Right atrium auricular region (tissue), 2 donors: ENCODE results near the gene MAN1A2. TPM values are rescaled to one million over a fixed set of nuclear protein-coding genes. Genes with fewer than 3 reads are reported as not detected.
"Not testable (repeated sequence)": the region's sequence is repeated elsewhere in the genome, so short reads cannot be mapped to it uniquely, and the experiment has no call there.

Experiments used
- DNase-seq: peaks from one replicate; pipeline ENCODE4 v3.0.0-alpha.2; 2019; ENCODE audit warnings: low spot score
- H3K27ac ChIP-seq, 2 donors: fragments of 200-600 bp; sonication (generic); 1 replicate in 1 of 2; 2 replicates in 1 of 2; pipeline ENCODE4 v1.5.1; 2016 to 2019
- H3K27me3 ChIP-seq, 2 donors: fragments of 200-600 bp; sonication (generic); one replicate each; pipeline versions ENCODE4 v1.5.1 to v1.6.0; 2017 to 2019
- H3K36me3 ChIP-seq: fragments of 200-600 bp; sonication (generic); one replicate; pipeline ENCODE4 v1.5.1; 2016
- H3K4me1 ChIP-seq, 2 donors: fragments of 200-600 bp; sonication (generic); one replicate each; pipeline versions ENCODE4 v1.5.1 to v1.6.0; 2017 to 2019
- H3K4me3 ChIP-seq, 2 donors: fragments of 200-600 bp; sonication (generic); 1 replicate in 1 of 2; 2 replicates in 1 of 2; pipeline ENCODE4 v1.5.1; 2017 to 2019; ENCODE audit warnings: mild to moderate bottlenecking in 1 of 2, moderate library complexity in 1 of 2
- H3K9me3 ChIP-seq, 2 donors: fragments of 200-600 bp; sonication (generic); one replicate each; pipeline ENCODE4 v1.5.1; 2019
- CTCF ChIP-seq, 2 donors: fragments of 200-600 bp; sonication (generic); IDR thresholded peaks; one replicate each; pipeline ENCODE4 v1.5.1; 2019; ENCODE audit warnings: antibody characterized with exemption in 2 of 2
- total RNA-seq, 2 donors: library from RNA; depleted of rRNA; stranded (reverse); fragments of >200 nt; gene quantifications; one replicate each; pipeline ENCODE4 v1.1.0, GENCODE V29; 2016

MAN1A2 gene
- total RNA-seq, 2 donors from 2014 or later = 26.7 to 52.7 TPM

GRCh38 chr1:117436513-117436912 lies 69.3 kb downstream of the MAN1A2 start:
- no peak for TF ChIP-seq CTCF (IDR thresholded peaks at IDR 0.05)
- no peaks in the 10 kb centered on the region for H3K27me3 ChIP-seq
- H3K9me3 ChIP-seq = no peaks in the 10 kb centered on the region
- no peaks in the 10 kb centered on the region for H3K36me3 ChIP-seq
- H3K4me1 ChIP-seq = no peaks in the 10 kb centered on the region
- DNase-seq = no peak
- no peak overlapping the region for H3K27ac ChIP-seq
- H3K4me3 ChIP-seq = no peak overlapping the region

GRCh38 chr1:117447661-117448060 lies 80.4 kb downstream of the MAN1A2 start:
- Histone ChIP-seq H3K27me3 (no peaks in the 10 kb centered on the region), H3K4me1 (no peaks in the 10 kb centered on the region), H3K4me3 (no peak overlapping the region), H3K9me3 (peaks cover 0 to 7% of the 10 kb centered on the region in 2 donors), H3K27ac (no peak overlapping the region), H3K36me3 (peaks cover 10% of the 10 kb centered on the region)
- DNase-seq = no peak
- TF ChIP-seq CTCF (IDR thresholded peaks at IDR 0.05) = no peak

GRCh38 chr1:117452216-117452615 lies 85.0 kb downstream of the MAN1A2 start:
- peaks cover 10% of the 10 kb centered on the region for H3K36me3 ChIP-seq
- no peak overlapping the region for H3K4me3 ChIP-seq
- no peak for DNase-seq
- no peak overlapping the region for H3K27ac ChIP-seq
- no peak for TF ChIP-seq CTCF (IDR thresholded peaks at IDR 0.05)
- no peaks in the 10 kb centered on the region for H3K4me1 ChIP-seq
- peaks cover 0 to 3% of the 10 kb centered on the region in 2 donors for H3K9me3 ChIP-seq
- no peaks in the 10 kb centered on the region for H3K27me3 ChIP-seq

GRCh38 chr1:117453958-117454357 lies 86.7 kb downstream of the MAN1A2 start:
- Histone ChIP-seq H3K9me3 (peaks cover 0 to 3% of the 10 kb centered on the region in 2 donors), H3K36me3 (peaks cover 10% of the 10 kb centered on the region), H3K4me3 (no peak overlapping the region), H3K27ac (no peak overlapping the region), H3K4me1 (no peaks in the 10 kb centered on the region), H3K27me3 (no peaks in the 10 kb centered on the region)
- TF ChIP-seq CTCF (IDR thresholded peaks at IDR 0.05) = no peak
- no peak for DNase-seq

GRCh38 chr1:117458410-117458809 lies 91.2 kb downstream of the MAN1A2 start:
- not testable (repeated sequence) for H3K27me3 ChIP-seq, H3K27ac ChIP-seq, H3K9me3 ChIP-seq, H3K4me1 ChIP-seq, H3K36me3 ChIP-seq, DNase-seq, H3K4me3 ChIP-seq

- H3K9me3 ChIP-seq = no peaks in the 10 kb centered on the region
- H3K27ac ChIP-seq = no peak overlapping the region
- H3K4me3 ChIP-seq = no peak overlapping the region
- TF ChIP-seq CTCF (IDR thresholded peaks at IDR 0.05) = no peak
- no peaks in the 10 kb centered on the region for H3K27me3 ChIP-seq
- no peaks in the 10 kb centered on the region for H3K4me1 ChIP-seq
- DNase-seq = no peak
- H3K36me3 ChIP-seq = no peaks in the 10 kb centered on the region
These were observed 99.5 kb downstream of the MAN1A2 start for GRCh38 chr1:117466761-117467160.
